Measurements from ENCODE around the gene LGALS8.

Gene LGALS8

DNA sequence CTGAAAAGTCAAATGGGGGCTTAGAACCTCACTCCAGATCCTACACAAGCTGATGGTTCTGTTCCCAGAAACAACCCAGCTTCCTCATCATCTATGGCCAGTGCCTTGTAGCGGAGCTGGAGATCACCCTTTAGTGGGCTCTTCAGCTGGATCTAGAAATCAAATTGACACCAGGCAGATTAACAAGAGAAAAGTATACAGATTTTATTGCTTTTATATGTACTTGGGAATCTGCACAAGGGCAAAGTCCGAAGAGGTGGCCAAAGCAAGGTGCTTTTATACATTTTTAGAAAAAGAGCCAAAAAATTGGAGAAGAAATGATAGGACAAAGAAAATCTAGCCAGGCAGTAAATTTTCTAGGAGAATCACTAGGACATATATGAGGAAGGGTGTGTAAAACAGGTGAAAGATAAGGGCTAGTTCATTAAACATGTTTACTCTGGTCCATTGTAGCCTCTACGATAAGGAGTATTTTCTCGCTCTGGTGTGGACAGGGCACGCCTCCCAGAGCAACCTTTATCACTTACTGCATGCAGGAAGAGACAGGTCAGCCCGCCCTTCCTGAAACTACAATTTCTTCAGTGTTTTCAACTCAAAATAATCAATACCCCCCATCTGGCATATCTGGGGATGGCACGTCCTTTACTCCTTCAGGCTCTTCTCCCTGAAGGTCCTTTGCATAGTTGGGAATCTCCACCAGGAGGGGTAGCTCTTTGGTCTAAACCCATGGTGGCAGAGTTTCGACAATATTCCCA lies 14.0 kb upstream of the LGALS8 start:
- no peak for DNase-seq

DNA sequence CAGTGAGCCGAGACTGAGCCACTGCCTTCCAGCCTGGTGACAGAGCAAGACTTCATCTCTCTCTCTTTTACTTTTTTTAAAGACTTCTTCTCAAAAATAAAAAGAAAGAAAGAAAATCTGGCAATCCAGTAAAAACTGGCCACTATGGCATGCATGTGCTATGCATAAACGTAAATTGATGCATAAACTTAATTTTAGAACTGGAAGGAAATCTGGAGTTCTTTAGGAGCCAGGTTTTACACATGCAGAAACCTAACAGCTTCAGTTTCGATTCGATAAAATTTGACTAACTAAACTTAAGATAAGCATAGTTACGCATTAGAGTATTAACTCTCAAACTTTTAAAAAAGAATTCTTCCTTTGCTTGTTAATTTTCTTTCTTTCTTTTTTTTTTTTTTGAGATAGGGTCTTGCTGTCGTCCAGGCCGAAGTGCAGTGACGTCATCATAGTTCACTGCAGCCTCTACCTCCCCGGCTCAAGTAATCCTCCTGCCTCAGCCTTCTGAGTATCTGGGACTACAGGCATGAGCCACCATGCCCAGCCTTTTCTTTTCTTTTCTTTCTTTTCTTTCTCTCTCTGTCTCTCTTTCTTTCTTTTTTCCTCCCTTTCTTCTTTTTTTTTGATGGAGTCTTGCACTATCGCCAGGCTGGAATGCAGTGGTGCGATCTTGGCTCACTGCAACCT lies 11.9 kb upstream of the LGALS8 start:
- no peak for DNase-seq

GRCh38 chr1:236514703-236515442 lies 8.9 kb upstream of the LGALS8 start:
- peak; percentile 93 for DNase-seq

- DNase-seq, result peak; percentile 93
These were observed 8.3 kb upstream of the LGALS8 start for GRCh38 chr1:236515443-236515958.

GRCh38 chr1:236516929-236517704 lies 6.7 kb upstream of the LGALS8 start:
- DNase-seq, result peak; percentile 40

DNA sequence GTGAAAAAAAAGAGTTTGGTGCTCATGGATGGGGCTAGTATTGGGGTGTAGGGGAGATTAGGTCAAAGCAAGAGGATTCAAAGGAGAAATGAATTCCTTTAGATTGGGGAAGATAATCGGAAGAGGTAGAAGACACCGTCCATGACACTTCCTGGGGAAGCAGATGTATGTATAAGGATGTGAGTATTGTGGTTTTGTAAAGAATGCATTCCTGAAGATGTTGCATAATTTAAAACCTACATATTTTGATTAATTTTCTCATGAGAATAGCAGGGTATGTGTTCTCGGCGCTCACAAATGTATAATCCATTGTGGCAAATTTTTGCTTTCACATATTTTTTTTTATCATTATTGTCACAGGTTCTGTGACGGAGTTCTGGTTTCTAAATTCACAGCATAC lies 5.5 kb upstream of the LGALS8 start:
- DNase-seq, result no peak

GRCh38 chr1:236520445-236521005 lies 3.3 kb upstream of the LGALS8 start:
- no peak for DNase-seq

DNA sequence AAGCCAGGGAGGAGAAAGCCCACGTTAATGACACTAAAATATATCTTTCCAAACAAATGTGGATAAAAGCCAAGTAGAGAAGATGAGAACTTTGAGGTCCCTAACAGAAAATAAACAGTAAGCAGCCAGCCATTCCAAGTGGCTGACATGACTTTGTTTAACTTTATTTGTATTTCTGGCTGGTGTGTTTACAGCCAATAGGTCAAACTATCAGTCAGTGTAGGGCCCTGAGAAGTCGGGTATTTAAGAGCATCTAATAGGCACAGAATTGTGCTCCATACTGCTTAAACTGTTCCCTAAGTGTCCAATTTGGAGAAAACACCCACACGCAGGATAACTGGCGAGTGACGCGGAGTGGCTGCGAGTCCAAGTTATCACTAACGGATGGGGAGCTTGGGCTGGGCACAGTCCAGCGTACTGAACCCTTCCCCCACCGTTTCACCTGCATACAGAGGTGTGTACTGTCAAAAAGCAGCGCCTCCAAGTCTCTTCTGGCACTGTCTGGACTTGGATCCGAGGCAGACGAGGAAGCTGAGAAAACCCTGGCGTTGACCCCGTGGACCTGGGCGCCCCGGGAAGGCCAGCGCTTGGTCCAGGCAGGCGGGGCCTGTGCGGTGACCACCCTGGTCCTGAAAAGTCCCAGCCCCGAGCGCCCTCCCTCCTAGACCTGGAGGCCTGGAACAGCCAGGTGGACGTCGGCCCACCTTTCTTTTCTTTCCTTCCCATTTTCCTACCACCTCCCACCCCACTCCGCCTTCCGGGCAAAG lies 662 bp upstream of the LGALS8 start:
- DNase-seq, result peak; percentile 41

GRCh38 chr1:236524142-236524894 lies 536 bp downstream of the LGALS8 start:
- DNase-seq, result peak; percentile 54

DNA sequence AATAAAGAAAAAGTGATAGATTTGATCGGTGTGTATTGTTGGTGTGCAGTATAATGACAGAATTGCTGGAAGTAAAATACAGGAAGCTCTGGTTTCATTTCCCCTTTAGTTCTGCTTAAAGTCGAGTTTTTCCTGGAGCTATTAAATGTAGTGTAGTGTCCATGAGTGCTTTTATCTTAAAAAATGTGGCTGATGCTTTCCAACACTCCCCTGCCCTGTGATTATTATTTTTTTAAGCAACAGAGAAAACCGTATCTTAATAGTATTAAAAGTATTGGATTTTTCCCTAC lies 1.1 kb downstream of the LGALS8 start:
- no peak for DNase-seq

- DNase-seq, result no peak
These were observed 2.3 kb downstream of the LGALS8 start for GRCh38 chr1:236526079-236526478.

DNA sequence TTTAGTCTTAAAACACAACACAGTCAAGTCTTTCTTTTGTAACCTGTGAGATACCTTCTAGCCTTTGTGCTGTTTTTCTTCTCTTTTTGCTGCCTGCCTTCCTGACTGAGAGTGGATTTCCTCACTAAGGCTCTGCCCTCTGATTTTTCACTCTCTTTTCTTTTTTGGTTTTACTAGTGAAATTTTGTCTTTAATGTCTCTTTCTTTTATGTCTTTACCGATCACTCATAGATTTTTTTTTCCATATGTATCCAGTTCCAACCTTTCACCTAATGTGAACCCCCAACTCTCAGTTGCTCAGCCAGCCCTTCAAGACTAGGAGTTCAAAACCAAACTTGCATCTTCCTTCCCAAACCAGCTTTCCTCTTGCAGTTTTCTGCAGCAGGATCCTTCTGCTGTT lies 6.5 kb downstream of the LGALS8 start:
- no peak for DNase-seq

DNA sequence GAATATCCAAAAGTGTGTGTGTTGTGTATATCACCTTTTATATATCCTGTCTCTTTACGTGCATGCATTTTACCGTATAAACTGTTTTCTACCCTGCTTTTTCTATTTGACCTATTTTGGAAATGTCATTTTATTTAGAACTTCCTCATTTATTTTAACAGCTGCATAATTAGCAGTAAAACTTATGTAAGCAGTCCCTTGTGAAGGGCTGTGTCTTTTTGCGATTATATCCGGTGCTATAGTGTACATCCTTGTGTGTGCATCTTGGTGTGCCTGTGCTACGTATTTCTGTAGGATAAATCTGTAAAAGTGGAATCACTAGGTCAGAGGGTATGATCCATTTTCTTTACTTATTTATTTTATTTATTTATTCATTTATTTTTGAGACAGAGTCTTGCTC lies 7.2 kb downstream of the LGALS8 start:
- no peak for DNase-seq

DNA sequence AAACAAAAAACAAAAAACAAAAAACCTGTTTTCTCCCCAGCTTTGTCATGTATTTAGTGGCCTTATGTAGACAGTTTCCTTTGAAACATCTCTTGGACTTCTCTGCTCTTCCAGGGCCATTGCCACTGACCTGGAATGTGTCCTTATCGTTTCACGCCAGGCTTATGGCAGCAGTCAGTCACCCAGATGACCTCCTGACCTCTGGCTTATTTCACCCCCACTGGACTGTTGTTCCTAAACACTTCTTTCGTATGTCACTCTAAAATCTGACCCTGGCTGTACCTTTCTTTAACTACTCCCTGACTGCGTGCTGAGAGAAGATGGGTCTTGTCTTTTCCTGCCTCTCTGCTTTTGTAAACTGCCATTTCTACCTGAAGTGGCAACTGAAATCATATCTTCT lies 9.1 kb downstream of the LGALS8 start:
- no peak for DNase-seq

DNA sequence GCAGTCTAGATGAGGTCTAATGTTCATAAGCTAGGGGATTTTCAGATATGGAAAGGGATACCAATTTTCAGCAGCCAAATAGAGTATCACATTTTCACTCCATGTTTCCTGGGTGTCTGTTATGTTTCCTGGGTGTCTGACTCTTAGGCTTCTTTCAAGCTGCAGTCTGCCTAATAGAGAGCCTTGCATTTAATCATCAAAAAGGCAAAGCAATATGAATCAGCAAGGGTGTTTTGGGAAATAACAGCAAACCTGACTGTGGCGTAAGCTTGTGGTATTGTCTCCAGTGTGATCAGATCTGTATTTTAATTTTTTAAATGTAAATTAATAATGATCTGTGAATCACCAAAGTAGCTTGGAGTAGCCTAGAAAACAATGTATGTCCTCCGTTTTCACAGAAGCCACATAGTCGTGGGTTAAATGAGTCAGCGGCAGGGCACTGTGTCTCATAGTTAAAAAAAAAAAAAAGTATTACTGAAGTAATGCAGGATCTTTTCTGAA lies 10.4 kb downstream of the LGALS8 start:
- DNase-seq, result no peak

GRCh38 chr1:236535190-236535589 lies 11.4 kb downstream of the LGALS8 start:
- no peak for DNase-seq

DNA sequence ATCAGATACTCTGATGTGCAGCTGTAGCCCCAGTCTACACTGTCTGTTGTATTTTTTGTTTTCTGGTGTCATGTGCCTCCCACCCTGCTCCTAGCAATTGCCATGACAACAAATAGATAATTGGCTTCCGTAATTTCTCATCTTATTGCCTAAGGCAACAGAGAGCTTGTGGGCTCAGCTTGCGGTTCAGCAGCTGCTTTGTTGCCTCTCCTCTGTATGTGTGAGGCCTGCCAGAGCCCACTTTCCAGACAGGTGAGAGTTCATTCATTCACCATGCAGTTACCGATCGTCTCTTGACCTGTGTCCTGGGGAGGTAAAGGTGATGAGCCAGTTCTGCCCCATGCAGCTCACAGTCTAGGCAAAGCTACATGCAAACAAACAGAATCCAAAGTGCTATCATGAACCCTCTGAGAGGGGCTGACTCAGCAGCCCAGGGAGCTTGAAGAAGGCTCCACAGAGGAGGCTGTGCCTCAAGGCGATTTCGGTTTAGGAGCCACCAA lies 11.9 kb downstream of the LGALS8 start:
- DNase-seq, result peak; percentile 64

- peak; percentile 46 for DNase-seq
These were observed 12.8 kb downstream of the LGALS8 start for GRCh38 chr1:236536540-236536939.

DNA sequence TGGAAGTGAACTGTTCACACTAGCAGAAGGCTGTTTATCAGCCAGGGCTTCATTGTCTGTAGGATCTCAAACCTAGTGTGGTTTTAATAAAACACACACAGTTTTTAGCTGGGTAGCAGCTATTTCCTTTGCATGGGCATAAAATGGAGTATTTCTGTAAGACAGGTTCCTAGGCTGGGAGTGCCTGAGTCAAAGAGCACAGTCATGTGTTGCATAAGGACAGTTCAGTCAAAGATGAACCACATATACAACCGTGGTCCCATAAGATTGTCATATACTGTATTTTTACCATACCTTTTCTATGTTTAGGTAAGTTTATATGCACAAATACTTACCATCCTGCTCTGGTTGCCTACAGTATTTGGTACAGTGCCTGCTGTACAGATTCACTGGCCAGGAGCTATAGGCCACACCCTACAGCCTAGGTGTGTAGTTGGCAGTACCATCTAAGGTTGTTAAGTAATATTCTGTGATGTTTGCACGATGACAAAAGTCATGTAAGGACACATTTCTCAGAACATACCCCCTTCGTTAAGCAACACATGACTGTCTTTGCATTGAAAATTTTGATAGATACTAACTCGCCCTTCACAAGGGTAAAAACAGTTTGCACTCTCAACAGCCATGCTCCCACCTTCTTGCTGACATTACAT lies 17.2 kb downstream of the LGALS8 start:
- DNase-seq, result no peak

DNA sequence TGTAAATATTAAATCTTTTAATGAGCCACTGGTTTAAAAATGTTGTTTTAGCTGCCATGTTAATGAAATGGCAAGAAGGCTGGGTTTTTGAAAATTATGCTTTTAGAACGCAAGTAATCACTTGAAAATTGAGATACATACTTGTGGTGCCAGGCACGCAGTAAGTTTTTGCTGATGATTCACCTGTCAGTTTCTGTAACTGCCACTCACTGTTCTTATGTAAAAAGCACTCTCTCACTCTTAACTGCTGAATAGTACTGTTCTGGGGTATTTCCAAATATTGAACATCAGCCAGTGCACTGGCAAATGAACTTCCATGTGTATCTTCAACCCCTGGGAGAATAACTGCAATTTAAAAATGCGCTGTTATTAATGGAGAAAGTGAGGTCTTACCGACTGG lies 17.9 kb downstream of the LGALS8 start:
- DNase-seq, result no peak

Measured in NCI-H2029 treated with DMSO at 0.1 percent for 48 hours (cell line).